Keratinocyte (primary cell): ENCODE measurements around the gene CDH13.

Experiments
- CTCF ChIP-seq, 3 experiments: IDR thresholded peaks in 1 of 3; conservative IDR thresholded peaks in 1 of 3; optimal IDR thresholded peaks in 1 of 3; 2 replicates in 2 of 3; 3 replicates in 1 of 3; pipeline versions ENCODE3 to v1.5.1; 2011; ENCODE audit warnings: low read length in 3 of 3, mild to moderate bottlenecking in 3 of 3, moderate library complexity in 2 of 3, control low read depth in 1 of 3, inconsistent platforms in 1 of 3; ENCODE audit not compliant: insufficient read depth in 2 of 3; ENCODE audit errors: extremely low read depth in 1 of 3
- EZH2 ChIP-seq: IDR thresholded peaks from one replicate; pipeline ENCODE4 v1.6.1; 2012; ENCODE audit warnings: inconsistent platforms, mild to moderate bottlenecking, low read length, moderate library complexity

- TF ChIP-seq CTCF (optimal IDR thresholded peaks at IDR 0.05 in 1 of 3, IDR thresholded peaks at IDR 0.05 in 1 of 3, conservative IDR thresholded peaks at IDR 0.05 in 1 of 3; ENCODE audit: extremely low read depth in 1 of 3, insufficient read depth in 2 of 3, low read length in 3 of 3) (no peak), EZH2 (no peak)
Observed at GRCh38 chr16:83021045-83021444, 394.3 kb downstream of the CDH13 start.
